CD4-positive, alpha-beta T cell treated with Interleukin-12 subunit alpha and Interleukin-12 subunit beta, for 1 hour (primary cell): ENCODE results near the gene UTP4.
"Not testable (repeated sequence)": the region's sequence is repeated elsewhere in the genome, so short reads cannot be mapped to it uniquely, and the experiment has no call there.

Experiments used
- DNase-seq: peaks from one replicate; pipeline ENCODE4 v3.0.0-alpha.2; 2020

The UTP4 gene

GRCh38 chr16:69131839-69132423, 518 bp upstream of the UTP4 start:
- DNase-seq = peak; percentile 76

- no peak for DNase-seq
Measured at GRCh38 chr16:69133373-69133954, 1.0 kb downstream of the UTP4 start.

- no peak for DNase-seq
Measured at GRCh38 chr16:69138608-69139007, 6.2 kb downstream of the UTP4 start.

- DNase-seq = not testable (repeated sequence)
Measured at GRCh38 chr16:69139464-69139863, 7.0 kb downstream of the UTP4 start.

DNA sequence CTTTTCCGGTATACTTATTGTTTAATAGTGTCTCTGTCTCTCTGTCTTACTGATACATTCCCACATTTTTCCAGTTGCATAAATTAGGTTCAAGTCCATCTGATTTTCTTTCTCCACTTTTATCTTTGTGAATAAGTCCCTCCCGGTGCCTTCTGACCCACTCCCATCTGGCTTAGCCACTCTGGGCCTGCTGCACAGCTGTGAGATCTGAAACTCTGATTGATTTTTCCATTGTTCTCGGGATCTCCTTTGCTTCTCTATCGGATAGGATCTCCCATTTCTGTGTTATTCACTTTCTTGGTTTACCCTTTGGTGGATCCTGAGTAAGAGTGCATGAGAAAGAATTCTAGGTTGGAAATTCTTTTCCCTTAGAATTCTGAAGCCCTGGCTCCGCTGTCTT, 8.6 kb downstream of the UTP4 start:
- DNase-seq = no peak

GRCh38 chr16:69141936-69142335, 9.5 kb downstream of the UTP4 start:
- no peak for DNase-seq

GRCh38 chr16:69143116-69143515, 10.7 kb downstream of the UTP4 start:
- no peak for DNase-seq

GRCh38 chr16:69145658-69146057, 13.2 kb downstream of the UTP4 start:
- DNase-seq = no peak

DNA sequence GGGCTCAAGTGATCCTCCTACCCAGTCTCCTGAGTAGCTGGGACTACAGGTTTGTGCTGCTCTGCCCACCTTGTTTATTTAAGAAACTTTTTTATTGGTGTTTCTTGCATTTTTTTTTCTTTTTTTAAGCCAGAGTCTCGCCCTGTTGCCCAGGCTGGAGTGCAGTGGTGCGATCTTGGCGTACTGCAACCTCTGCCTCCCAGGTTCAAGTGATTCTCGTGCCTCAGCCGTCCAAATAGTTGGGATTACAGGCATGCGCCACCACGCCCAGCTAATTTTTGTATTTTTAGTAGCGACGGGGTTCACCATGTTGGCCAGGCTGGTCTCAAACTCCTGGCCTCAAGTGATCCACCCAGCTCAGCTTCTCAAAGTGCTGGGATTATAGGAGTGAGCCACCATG, 17.2 kb downstream of the UTP4 start:
- DNase-seq = not testable (repeated sequence)

DNA sequence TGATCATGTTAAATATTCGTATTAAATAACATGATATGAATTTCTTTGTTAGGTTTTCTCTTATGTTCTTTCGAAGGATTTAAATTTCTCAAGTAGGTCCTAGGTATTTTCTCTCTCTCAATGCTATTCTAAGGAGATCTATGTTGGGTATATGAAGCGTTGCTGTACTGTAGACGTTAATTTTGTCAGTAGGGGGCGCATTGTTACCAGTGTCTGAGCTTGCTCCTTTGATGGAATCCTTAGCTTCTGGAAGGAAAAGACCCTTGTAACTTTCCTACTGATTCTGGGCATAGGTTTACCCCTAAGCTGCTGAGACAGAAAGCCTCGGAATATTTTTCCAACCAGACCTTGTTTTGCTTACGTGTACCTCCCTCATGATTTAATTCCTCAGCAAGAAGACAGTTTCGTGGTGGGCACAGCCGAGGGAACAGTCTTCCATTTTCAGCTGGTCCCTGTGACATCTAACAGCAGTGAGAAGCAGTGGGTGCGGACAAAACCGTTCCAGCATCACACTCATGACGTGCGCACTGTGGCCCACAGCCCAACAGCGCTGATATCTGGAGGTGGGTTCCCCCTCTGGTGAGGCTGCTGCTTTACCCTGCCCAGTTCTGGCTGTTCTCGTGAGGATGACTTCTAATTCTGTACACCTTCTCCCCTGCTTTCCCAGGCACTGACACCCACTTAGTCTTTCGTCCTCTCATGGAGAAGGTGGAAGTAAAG, 17.9 kb downstream of the UTP4 start:
- DNase-seq = peak; percentile 76

DNA sequence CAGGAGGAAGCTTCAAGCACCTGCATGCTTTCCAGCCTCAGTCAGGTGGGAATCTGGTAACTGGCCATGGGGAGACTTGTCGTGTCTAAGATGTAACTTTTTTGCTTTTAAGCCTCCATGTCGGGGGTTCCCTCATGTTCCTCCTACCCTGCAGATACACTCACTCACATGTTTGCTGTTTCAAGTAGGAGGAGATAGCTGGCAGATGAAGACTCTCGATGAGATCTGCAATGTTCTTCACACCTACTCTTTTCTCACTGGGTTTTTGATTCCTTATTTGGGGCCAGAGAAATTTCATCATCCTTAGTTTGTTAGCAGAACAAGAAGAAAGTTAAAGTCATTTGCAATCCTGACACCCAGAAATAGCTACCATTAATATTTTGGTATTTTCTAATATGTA, 24.7 kb downstream of the UTP4 start:
- DNase-seq = no peak

DNA sequence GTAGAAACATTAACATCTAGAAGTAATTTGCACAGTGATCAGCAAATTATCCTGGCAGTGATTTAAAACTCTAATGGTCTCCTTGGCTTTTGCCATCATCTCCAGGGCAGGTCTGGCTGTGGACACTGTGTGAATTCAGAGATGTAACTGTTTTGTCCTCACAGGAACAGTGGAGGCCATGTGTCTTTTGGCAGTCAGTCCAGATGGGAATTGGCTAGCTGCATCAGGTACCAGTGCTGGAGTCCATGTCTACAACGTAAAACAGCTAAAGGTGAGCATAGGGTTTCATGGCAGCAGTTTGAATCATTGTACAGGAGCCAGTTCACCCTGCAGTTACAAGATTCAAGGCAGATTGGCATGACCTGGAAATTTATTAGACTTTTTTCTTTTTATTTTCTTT, 27.7 kb downstream of the UTP4 start:
- DNase-seq = no peak

DNA sequence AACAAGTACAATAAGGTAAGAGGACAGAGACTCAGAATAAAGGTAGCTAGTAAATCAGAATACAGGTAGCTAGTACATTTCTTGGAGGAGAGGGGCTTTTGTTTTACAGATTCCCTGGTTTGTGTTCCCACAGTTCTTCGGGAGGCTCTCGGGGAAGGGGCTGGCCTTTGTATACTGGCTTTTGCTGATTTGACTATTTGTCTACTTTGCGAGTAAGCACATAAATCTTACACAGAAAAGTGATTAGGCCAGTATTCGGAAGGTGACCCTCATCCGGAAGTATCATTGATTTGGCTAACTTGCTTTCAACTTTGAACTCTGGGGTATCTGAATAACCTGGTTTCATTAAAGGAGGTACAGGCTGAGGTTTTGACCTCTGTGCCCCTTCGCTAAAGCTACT, 33.1 kb downstream of the UTP4 start:
- DNase-seq = no peak

- no peak for DNase-seq
Measured at GRCh38 chr16:69166221-69166833, 33.9 kb downstream of the UTP4 start.

- DNase-seq = no peak
Measured at GRCh38 chr16:69166946-69167930, 34.8 kb downstream of the UTP4 start.

GRCh38 chr16:69169051-69169450, 36.6 kb downstream of the UTP4 start:
- DNase-seq = no peak

DNA sequence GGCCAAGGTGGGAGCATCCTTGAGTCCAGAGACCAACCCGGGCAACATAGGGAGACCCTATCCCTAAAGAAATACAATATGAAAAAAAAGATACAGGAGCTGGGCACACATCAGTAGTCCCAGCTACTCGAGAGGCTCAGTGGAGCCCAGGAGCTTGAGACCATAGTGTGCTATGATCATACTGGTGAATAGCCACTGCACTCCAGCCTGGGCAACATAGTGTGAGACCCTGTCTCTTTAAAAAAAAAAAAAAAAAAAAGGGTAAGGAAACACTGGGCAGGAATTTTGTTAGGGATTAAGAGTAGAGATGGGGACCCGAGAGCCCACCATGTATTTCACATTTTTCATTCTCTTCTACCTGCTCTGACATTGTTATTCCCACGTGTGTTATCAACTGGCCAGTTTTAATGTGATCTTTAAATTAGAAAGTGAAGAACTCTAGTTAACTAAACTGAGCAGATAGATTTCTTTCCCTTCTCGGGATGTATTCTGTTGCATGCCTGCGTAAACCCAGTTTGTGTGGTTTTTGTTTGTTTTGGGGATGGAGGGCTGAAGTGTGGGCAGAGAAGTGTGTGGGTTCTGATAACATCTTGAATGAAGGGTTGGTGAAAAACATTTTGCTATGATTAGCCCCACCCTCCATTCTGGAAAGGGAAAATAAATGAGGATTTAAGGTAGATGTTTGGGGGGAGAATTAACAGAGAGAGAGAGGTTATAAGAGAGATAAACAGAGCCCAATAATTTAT, 37.3 kb downstream of the UTP4 start:
- DNase-seq = no peak

DNA sequence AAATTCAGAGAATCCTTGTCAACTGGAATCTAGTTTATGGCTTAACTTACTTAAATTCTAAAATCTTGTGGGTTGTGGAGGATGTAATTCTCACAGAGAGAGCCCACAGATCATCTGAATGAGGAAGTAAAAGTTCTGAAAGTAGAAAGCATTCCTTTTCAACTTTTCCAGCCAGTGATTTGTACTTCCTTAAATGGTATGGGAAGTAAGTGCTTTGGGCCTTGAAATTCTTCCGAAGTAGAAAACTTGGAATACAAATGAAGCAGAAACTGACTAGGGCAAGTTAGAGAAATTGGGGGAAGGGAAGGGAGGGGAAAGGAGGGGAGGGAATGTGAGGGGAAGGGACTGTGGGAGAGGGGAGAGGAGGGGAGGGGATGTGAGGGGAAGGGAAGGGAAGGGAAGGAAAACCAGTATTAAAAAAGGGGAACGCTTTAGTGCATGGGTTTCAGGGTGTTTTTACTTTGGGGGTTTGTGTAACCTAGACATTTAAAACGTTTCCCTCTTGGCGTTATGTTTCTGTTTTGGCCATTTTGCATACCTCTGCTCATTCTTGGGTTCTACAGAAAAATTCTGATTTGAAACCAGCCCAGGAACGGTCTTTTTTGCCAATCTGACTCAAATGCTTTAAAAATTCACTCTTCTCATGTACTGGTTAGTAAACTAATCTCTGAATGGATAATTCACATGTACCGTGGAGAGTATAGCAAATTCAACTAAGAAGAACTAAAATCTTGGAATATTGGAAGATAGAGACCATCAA, 39.1 kb downstream of the UTP4 start:
- no peak for DNase-seq

DNA sequence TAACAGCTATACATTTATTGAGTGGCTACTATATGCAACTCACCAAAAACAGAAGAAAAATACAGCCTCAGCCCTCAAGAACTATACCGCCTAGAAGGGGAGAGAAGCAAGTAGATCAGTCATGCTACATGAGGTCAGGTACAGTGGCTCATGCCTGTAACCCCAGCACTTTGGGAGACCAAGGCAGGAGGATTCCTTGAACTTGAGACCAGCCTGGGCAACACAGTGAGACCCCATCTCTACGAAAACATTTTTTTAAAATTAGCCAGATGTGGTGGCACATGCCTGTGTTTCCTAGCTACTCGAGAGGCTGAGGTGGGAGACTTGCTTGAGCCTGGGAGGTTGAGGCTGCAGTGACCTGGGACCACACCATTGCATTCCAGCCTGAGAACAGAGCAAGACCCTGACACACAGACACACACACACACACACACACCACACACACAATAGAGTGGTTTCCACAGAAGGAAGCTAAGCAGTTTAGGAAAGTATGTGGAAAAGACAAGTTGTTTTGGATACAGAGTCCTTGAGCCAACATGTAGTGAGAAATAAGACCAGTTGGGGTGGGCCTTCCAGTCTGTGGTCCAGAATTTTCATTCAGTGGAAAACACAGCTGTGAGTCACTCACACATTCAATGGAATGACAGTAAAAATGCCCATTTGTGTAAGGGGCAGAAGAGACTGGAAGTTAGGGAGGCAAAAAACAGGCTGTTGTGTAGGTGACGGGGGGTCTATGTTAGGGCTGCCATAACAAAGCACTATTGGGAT, 43.8 kb downstream of the UTP4 start:
- no peak for DNase-seq

GRCh38 chr16:69179328-69180010, 47.0 kb downstream of the UTP4 start:
- DNase-seq = no peak
